Activated CD4-positive, alpha-beta T cell treated with anti-CD3 and anti-CD28 coated beads for 48 hours (primary cell): ENCODE results near the gene PSTPIP1.
A peak's percentile ranks its signal among the peaks of the same experiment; 100 is the strongest.

Source experiments
- DNase-seq: peaks from one replicate; pipeline ENCODE4 v3.0.0-alpha.2; 2020

The PSTPIP1 gene

GRCh38 chr15:77001966-77002365 lies 7.0 kb downstream of the PSTPIP1 start:
- no peak for DNase-seq

- DNase-seq = peak; percentile 32
These were observed 7.5 kb downstream of the PSTPIP1 start for GRCh38 chr15:77002436-77002835.

- DNase-seq = peak; percentile 85
These were observed 8.3 kb downstream of the PSTPIP1 start for GRCh38 chr15:77002954-77003912.

- peak; percentile 11 for DNase-seq
These were observed 9.3 kb downstream of the PSTPIP1 start for GRCh38 chr15:77004189-77004588.

- DNase-seq = no peak
These were observed 14.2 kb downstream of the PSTPIP1 start for GRCh38 chr15:77009176-77009575.

GRCh38 chr15:77009646-77010311 lies 14.9 kb downstream of the PSTPIP1 start:
- no peak for DNase-seq

- DNase-seq = no peak
These were observed 15.4 kb downstream of the PSTPIP1 start for GRCh38 chr15:77010312-77010686.

- DNase-seq = no peak
These were observed 15.9 kb downstream of the PSTPIP1 start for GRCh38 chr15:77010857-77011256.

- DNase-seq = no peak
These were observed 17.3 kb downstream of the PSTPIP1 start for GRCh38 chr15:77012117-77012712.

- no peak for DNase-seq
These were observed 17.9 kb downstream of the PSTPIP1 start for GRCh38 chr15:77012868-77013267.

- DNase-seq = peak; percentile 90
These were observed 18.8 kb downstream of the PSTPIP1 start for GRCh38 chr15:77013776-77014131.

GRCh38 chr15:77014132-77015081 lies 19.5 kb downstream of the PSTPIP1 start:
- DNase-seq = no peak

- no peak for DNase-seq
These were observed 20.9 kb downstream of the PSTPIP1 start for GRCh38 chr15:77015646-77016320.

- DNase-seq = no peak
These were observed 21.4 kb downstream of the PSTPIP1 start for GRCh38 chr15:77016321-77016695.

GRCh38 chr15:77017091-77017660 lies 22.2 kb downstream of the PSTPIP1 start:
- no peak for DNase-seq

- DNase-seq = no peak
These were observed 23.1 kb downstream of the PSTPIP1 start for GRCh38 chr15:77017761-77018720.

GRCh38 chr15:77018796-77019505 lies 24.0 kb downstream of the PSTPIP1 start:
- DNase-seq = no peak

- peak; percentile 58 for DNase-seq
These were observed 24.8 kb downstream of the PSTPIP1 start for GRCh38 chr15:77019521-77020331.
